Measurements from ENCODE around the gene PDF.
"Not testable (repeated sequence)": the region's sequence is repeated elsewhere in the genome, so short reads cannot be mapped to it uniquely, and the experiment has no call there.

PDF gene

GRCh38 chr16:69363281-69363717 lies 32.9 kb upstream of the PDF start:
- Histone ChIP-seq H3K4me1 (ENCODE audit: insufficient read depth, low read length) (no peaks in the 10 kb centered on the region), H3K9ac (ENCODE audit: low read depth, low read length) (no peak overlapping the region), H3K27ac (ENCODE audit: low read length) (no peak overlapping the region), H3K36me3 (ENCODE audit: insufficient read depth, low read depth, low read length) (peaks cover 40% of the 10 kb centered on the region), H3K9me3 (ENCODE audit: insufficient read depth, low read depth, low read length) (no peaks in the 10 kb centered on the region), H3K4me3 (ENCODE audit: low read length) (no peak overlapping the region), H3K27me3 (ENCODE audit: insufficient read depth, low read length) (no peaks in the 10 kb centered on the region)

GRCh38 chr16:69360070-69360469 lies 29.7 kb upstream of the PDF start:
- H3K4me1 ChIP-seq (ENCODE audit: insufficient read depth, low read length): not testable (repeated sequence)

GRCh38 chr16:69351309-69352027 lies 21.1 kb upstream of the PDF start, which contains the start of gene TMED6:
TSS of gene TMED6 (minus strand) at chr16:69351786. CDS start at chr16:69351753, 33 bp downstream.
- H3K9ac ChIP-seq (ENCODE audit: low read depth, low read length): no peak within 1 kb of the TSS
- H3K27ac ChIP-seq (ENCODE audit: low read length): no peak within 1 kb of the TSS
- no peaks in the 10 kb centered on the region for H3K4me1 ChIP-seq (ENCODE audit: insufficient read depth, low read length)
- H3K27me3 ChIP-seq (ENCODE audit: insufficient read depth, low read length): no peaks in the 10 kb centered on the region
- no peak within 1 kb of the TSS for H3K4me3 ChIP-seq (ENCODE audit: low read length)
- H3K36me3 ChIP-seq (ENCODE audit: insufficient read depth, low read depth, low read length): no peaks in the 10 kb centered on the region; the same call in 1 of the 2 replicates
- H3K9me3 ChIP-seq (ENCODE audit: insufficient read depth, low read depth, low read length): no peaks in the 10 kb centered on the region

More at GRCh38 chr16:69360070-69360469, 29.7 kb upstream of the PDF start:
- not testable (repeated sequence) for H3K4me3 ChIP-seq (ENCODE audit: low read length); H3K27me3 ChIP-seq (ENCODE audit: insufficient read depth, low read length); H3K9ac ChIP-seq (ENCODE audit: low read depth, low read length); H3K27ac ChIP-seq (ENCODE audit: low read length); H3K9me3 ChIP-seq (ENCODE audit: insufficient read depth, low read depth, low read length)
- H3K36me3 ChIP-seq (ENCODE audit: insufficient read depth, low read depth, low read length): peaks cover 12% of the 10 kb centered on the region

- Histone ChIP-seq H3K4me3 (ENCODE audit: low read length) (no peak overlapping the region), H3K27ac (ENCODE audit: low read length) (no peak overlapping the region), H3K9ac (ENCODE audit: low read depth, low read length) (no peak overlapping the region), H3K36me3 (ENCODE audit: insufficient read depth, low read depth, low read length) (no peaks in the 10 kb centered on the region; the same call in 1 of the 2 replicates), H3K27me3 (ENCODE audit: insufficient read depth, low read length) (no peaks in the 10 kb centered on the region), H3K9me3 (ENCODE audit: insufficient read depth, low read depth, low read length) (no peaks in the 10 kb centered on the region), H3K4me1 (ENCODE audit: insufficient read depth, low read length) (no peaks in the 10 kb centered on the region)
Measured at GRCh38 chr16:69350536-69351133, 20.2 kb upstream of the PDF start.

- H3K27ac ChIP-seq (ENCODE audit: low read length): no peak overlapping the region
- H3K9me3 ChIP-seq (ENCODE audit: insufficient read depth, low read depth, low read length): no peaks in the 10 kb centered on the region
- peaks cover under 1% of the 10 kb centered on the region; the same call in 1 of the 2 replicates for H3K36me3 ChIP-seq (ENCODE audit: insufficient read depth, low read depth, low read length)
- no peak overlapping the region for H3K9ac ChIP-seq (ENCODE audit: low read depth, low read length)
- H3K4me1 ChIP-seq (ENCODE audit: insufficient read depth, low read length): no peaks in the 10 kb centered on the region
- H3K4me3 ChIP-seq (ENCODE audit: low read length): no peak overlapping the region
- H3K27me3 ChIP-seq (ENCODE audit: insufficient read depth, low read length): no peaks in the 10 kb centered on the region
Measured at GRCh38 chr16:69349536-69349935, 19.1 kb upstream of the PDF start.

GRCh38 chr16:69348222-69348621 lies 17.8 kb upstream of the PDF start:
- H3K9me3 ChIP-seq (ENCODE audit: insufficient read depth, low read depth, low read length): no peaks in the 10 kb centered on the region
- peaks cover 13% of the 10 kb centered on the region for H3K36me3 ChIP-seq (ENCODE audit: insufficient read depth, low read depth, low read length)
- no peak overlapping the region for H3K27ac ChIP-seq (ENCODE audit: low read length)
- H3K27me3 ChIP-seq (ENCODE audit: insufficient read depth, low read length): no peaks in the 10 kb centered on the region
- no peak overlapping the region for H3K4me3 ChIP-seq (ENCODE audit: low read length)
- no peak overlapping the region for H3K9ac ChIP-seq (ENCODE audit: low read depth, low read length)
- no peaks in the 10 kb centered on the region for H3K4me1 ChIP-seq (ENCODE audit: insufficient read depth, low read length)

- peaks cover 28% of the 10 kb centered on the region for H3K36me3 ChIP-seq (ENCODE audit: insufficient read depth, low read depth, low read length)
- no peak overlapping the region for H3K27ac ChIP-seq (ENCODE audit: low read length)
- H3K27me3 ChIP-seq (ENCODE audit: insufficient read depth, low read length): no peaks in the 10 kb centered on the region
- no peaks in the 10 kb centered on the region for H3K9me3 ChIP-seq (ENCODE audit: insufficient read depth, low read depth, low read length)
- no peak overlapping the region for H3K9ac ChIP-seq (ENCODE audit: low read depth, low read length)
- H3K4me1 ChIP-seq (ENCODE audit: insufficient read depth, low read length): no peaks in the 10 kb centered on the region
- no peak overlapping the region for H3K4me3 ChIP-seq (ENCODE audit: low read length)
Measured at GRCh38 chr16:69346683-69347082, 16.3 kb upstream of the PDF start.

DNA sequence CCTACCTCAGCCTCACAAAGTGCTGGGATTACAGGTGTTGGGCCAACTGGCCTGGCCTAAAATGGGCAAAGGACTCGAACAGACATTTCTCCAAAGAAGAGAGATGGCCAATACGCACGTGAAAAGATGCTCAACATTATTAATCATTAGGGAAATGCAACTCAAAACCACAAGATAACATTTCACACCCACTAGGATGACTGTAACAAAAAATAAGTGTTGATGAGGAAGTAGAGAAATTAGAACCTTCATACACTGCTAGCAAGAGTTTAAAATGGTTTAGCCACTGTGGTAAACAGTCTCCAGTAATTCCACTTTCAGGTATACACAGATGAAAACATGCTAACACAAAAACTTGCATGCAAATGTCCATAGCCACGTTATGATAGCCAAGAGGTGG lies 15.5 kb upstream of the PDF start:
- Histone ChIP-seq H3K27me3 (ENCODE audit: insufficient read depth, low read length) (no peaks in the 10 kb centered on the region), H3K27ac (ENCODE audit: low read length) (no peak overlapping the region), H3K4me3 (ENCODE audit: low read length) (no peak overlapping the region), H3K9ac (ENCODE audit: low read depth, low read length) (no peak overlapping the region), H3K4me1 (ENCODE audit: insufficient read depth, low read length) (peaks cover 2% of the 10 kb centered on the region; the same call in 1 of the 2 replicates), H3K36me3 (ENCODE audit: insufficient read depth, low read depth, low read length) (peaks cover 36% of the 10 kb centered on the region), H3K9me3 (ENCODE audit: insufficient read depth, low read depth, low read length) (no peaks in the 10 kb centered on the region)

DNA sequence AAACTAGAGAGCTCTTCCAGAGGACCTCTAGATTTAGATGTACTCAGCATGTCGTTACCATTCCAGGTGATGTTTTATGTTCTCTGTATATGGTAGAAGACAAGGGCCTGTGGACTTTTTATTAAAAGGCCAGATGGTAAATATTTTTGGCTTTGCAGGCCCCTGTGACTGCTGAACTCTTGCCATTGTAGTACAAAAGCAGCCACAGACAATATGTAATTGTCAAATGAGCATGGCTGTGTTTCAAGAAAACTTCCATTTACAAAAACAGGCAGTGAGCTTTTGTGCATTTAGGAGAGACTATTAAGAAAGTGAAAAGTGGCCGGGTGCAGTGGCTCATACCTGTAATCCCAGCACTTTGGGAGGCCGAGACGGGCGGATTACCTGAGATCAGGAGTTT lies 13.8 kb upstream of the PDF start:
- Histone ChIP-seq H3K27ac (ENCODE audit: low read length) (no peak overlapping the region), H3K4me1 (ENCODE audit: insufficient read depth, low read length) (peaks cover 6% of the 10 kb centered on the region; the same call in 1 of the 2 replicates), H3K9ac (ENCODE audit: low read depth, low read length) (no peak overlapping the region), H3K4me3 (ENCODE audit: low read length) (no peak overlapping the region), H3K36me3 (ENCODE audit: insufficient read depth, low read depth, low read length) (peaks cover 40% of the 10 kb centered on the region), H3K9me3 (ENCODE audit: insufficient read depth, low read depth, low read length) (no peaks in the 10 kb centered on the region), H3K27me3 (ENCODE audit: insufficient read depth, low read length) (no peaks in the 10 kb centered on the region)

- Histone ChIP-seq H3K9ac (ENCODE audit: low read depth, low read length) (peak overlapping the region; percentile 88), H3K27me3 (ENCODE audit: insufficient read depth, low read length) (no peaks in the 10 kb centered on the region), H3K27ac (ENCODE audit: low read length) (peak overlapping the region; percentile 43), H3K36me3 (ENCODE audit: insufficient read depth, low read depth, low read length) (peaks cover 55% of the 10 kb centered on the region), H3K4me3 (ENCODE audit: low read length) (peak overlapping the region; percentile 83), H3K9me3 (ENCODE audit: insufficient read depth, low read depth, low read length) (no peaks in the 10 kb centered on the region), H3K4me1 (ENCODE audit: insufficient read depth, low read length) (peaks cover 6% of the 10 kb centered on the region; the same call in 1 of the 2 replicates)
Measured at GRCh38 chr16:69340095-69340644, 9.8 kb upstream of the PDF start.

GRCh38 chr16:69339289-69340094 lies 9.1 kb upstream of the PDF start, which contains the start of the genes COG8 and NIP7:
TSS of gene COG8 (minus strand) at chr16:69339564. CDS start at chr16:69339552, 12 bp downstream.
TSS of gene NIP7 (plus strand) at chr16:69339772. CDS start at chr16:69339830, 58 bp downstream.
- H3K36me3 ChIP-seq (ENCODE audit: insufficient read depth, low read depth, low read length): peaks cover 62% of the 10 kb centered on the region
- H3K9me3 ChIP-seq (ENCODE audit: insufficient read depth, low read depth, low read length): no peaks in the 10 kb centered on the region
- H3K4me3 ChIP-seq (ENCODE audit: low read length): peak within 1 kb of the TSS; percentile 83
- no peaks in the 10 kb centered on the region for H3K27me3 ChIP-seq (ENCODE audit: insufficient read depth, low read length)
- H3K27ac ChIP-seq (ENCODE audit: low read length): peak within 1 kb of the TSS; percentile 89
- peaks cover 6% of the 10 kb centered on the region; the same call in 1 of the 2 replicates for H3K4me1 ChIP-seq (ENCODE audit: insufficient read depth, low read length)
- H3K9ac ChIP-seq (ENCODE audit: low read depth, low read length): peak within 1 kb of the TSS; percentile 88
